Keratinocyte (primary cell): ENCODE measurements around the gene RPL27A. TPM values are rescaled to one million over a fixed set of nuclear protein-coding genes. Genes with fewer than 3 reads are reported as not detected.
A peak's percentile ranks its signal among the peaks of the same experiment; 100 is the strongest.

Experiments used
- DNase-seq: peaks from one replicate; pipeline ENCODE4 v3.0.0-alpha.2; 2011; ENCODE audit warnings: low read depth, missing footprints, low spot score
- FAIRE-seq: peaks from 2 replicates; lab custom pipeline; 2011; peaks lifted over from hg19 to GRCh38; lab: Jason Lieb, UNC
- H2AFZ ChIP-seq: 2 replicates; pipeline ENCODE4 v1.6.0; 2012; ENCODE audit warnings: low read length, control low read depth, inconsistent platforms; ENCODE audit not compliant: control insufficient read depth
- H3K27ac ChIP-seq: 2 replicates; pipeline ENCODE4 v1.5.1; 2011; ENCODE audit warnings: low read length; ENCODE audit not compliant: control insufficient read depth, insufficient read depth
- H3K27me3 ChIP-seq: 3 replicates; pipeline ENCODE4 v1.6.0; 2011; ENCODE audit warnings: low read length; ENCODE audit not compliant: control insufficient read depth, insufficient read depth; ENCODE audit errors: extremely low read depth
- H3K36me3 ChIP-seq, 2 experiments: 2 replicates in 1 of 2; 3 replicates in 1 of 2; pipeline ENCODE4 v1.5.1; 2011; ENCODE audit warnings: low read length in 2 of 2, mild to moderate bottlenecking in 1 of 2; ENCODE audit not compliant: control insufficient read depth in 2 of 2, insufficient read depth in 2 of 2; ENCODE audit errors: extremely low read depth in 1 of 2
- H3K4me1 ChIP-seq: 3 replicates; pipeline ENCODE4 v1.5.1; 2011; ENCODE audit warnings: low read length; ENCODE audit not compliant: control insufficient read depth, insufficient read depth; ENCODE audit errors: extremely low read depth
- H3K4me2 ChIP-seq: 3 replicates; pipeline ENCODE4 v1.6.0; 2011; ENCODE audit warnings: low read depth, low read length; ENCODE audit not compliant: control insufficient read depth, insufficient read depth; ENCODE audit errors: extremely low read depth
- H3K4me3 ChIP-seq, 3 experiments: fragments of 200-600 bp in 1 of 3; sonication (generic) in 1 of 3; 2 replicates in 2 of 3; 3 replicates in 1 of 3; pipeline ENCODE4 v1.5.1; 2011 to 2016; ENCODE audit warnings: low read length in 3 of 3, mild to moderate bottlenecking in 3 of 3, control low read depth in 2 of 3, inconsistent platforms in 1 of 3, low read depth in 1 of 3, mixed read lengths in 1 of 3, mixed run types in 1 of 3, moderate library complexity in 1 of 3; ENCODE audit not compliant: control insufficient read depth in 2 of 3, insufficient read depth in 2 of 3; ENCODE audit errors: extremely low read depth in 1 of 3
- H3K79me2 ChIP-seq: 2 replicates; pipeline ENCODE4 v1.6.0; 2012; ENCODE audit warnings: low read length; ENCODE audit not compliant: control insufficient read depth, insufficient read depth
- H3K9ac ChIP-seq: 3 replicates; pipeline ENCODE4 v1.6.0; 2011; ENCODE audit warnings: low read length; ENCODE audit not compliant: control insufficient read depth, insufficient read depth; ENCODE audit errors: extremely low read depth
- H3K9me1 ChIP-seq: 3 replicates; pipeline ENCODE4 v1.6.0; 2011; ENCODE audit warnings: low read length; ENCODE audit not compliant: control insufficient read depth, insufficient read depth; ENCODE audit errors: extremely low read depth
- H3K9me3 ChIP-seq: 2 replicates; pipeline ENCODE4 v1.5.1; 2012; ENCODE audit warnings: low read depth, low read length; ENCODE audit not compliant: control insufficient read depth
- H4K20me1 ChIP-seq: 3 replicates; pipeline ENCODE4 v1.6.0; 2011; ENCODE audit warnings: low read length; ENCODE audit not compliant: control insufficient read depth, insufficient read depth; ENCODE audit errors: extremely low read depth
- CTCF ChIP-seq, 3 experiments: IDR thresholded peaks in 1 of 3; conservative IDR thresholded peaks in 1 of 3; optimal IDR thresholded peaks in 1 of 3; 2 replicates in 2 of 3; 3 replicates in 1 of 3; pipeline versions ENCODE3 to v1.5.1; 2011; ENCODE audit warnings: low read length in 3 of 3, mild to moderate bottlenecking in 3 of 3, moderate library complexity in 2 of 3, control low read depth in 1 of 3, inconsistent platforms in 1 of 3; ENCODE audit not compliant: insufficient read depth in 2 of 3; ENCODE audit errors: extremely low read depth in 1 of 3
- EZH2 ChIP-seq: IDR thresholded peaks from one replicate; pipeline ENCODE4 v1.6.1; 2012; ENCODE audit warnings: inconsistent platforms, mild to moderate bottlenecking, low read length, moderate library complexity
- dilution Hi-C: fragments of 300-500 bp; cut with MboI; formaldehyde crosslinking; loops from one replicate; pipeline ENCODE4 v1.7.0; 2020; ENCODE audit warnings: low sequenced_read_pairs; ENCODE audit not compliant: extremely low pct_ligation_motif_present
- polyA plus RNA-seq, 5 experiments: library from polyadenylated mRNA; depleted of rRNA in 3 of 5; stranded (reverse) in 3 of 5; stranded (forward) in 1 of 5; unstranded in 1 of 5; fragments of >200 nt; gene quantifications; 1 replicate in 1 of 5; 2 replicates in 3 of 5; 3 replicates in 1 of 5; pipeline versions ENCODE4 v1.2.1 to v1.2.3, GENCODE V29; 2011 to 2012; ENCODE audit warnings: missing spikeins in 2 of 5, low read depth in 1 of 5, low replicate concordance in 1 of 5

RPL27A gene
- polyA plus RNA-seq, 1 donor (not counting 4 experiments of a cell fraction or from before 2014, with no cell fraction given) = 1,483 TPM

- Histone ChIP-seq H3K9me3 (no peaks in the 10 kb centered on the region), H3K27me3 (no peaks in the 10 kb centered on the region), H3K79me2 (peaks cover 24% of the 10 kb centered on the region), H3K4me2 (no peak overlapping the region), H3K9me1 (peaks cover 6% of the 10 kb centered on the region), H3K4me3 (no peak overlapping the region), H2AFZ (no peak overlapping the region), H3K36me3 (peaks cover 7 to 8% of the 10 kb centered on the region in 2 experiments), H4K20me1 (no peaks in the 10 kb centered on the region), H3K9ac (no peak overlapping the region), H3K27ac (no peak overlapping the region), H3K4me1 (peaks cover 17% of the 10 kb centered on the region)
- no peak for DNase-seq
- dilution Hi-C loops = no loop called here
- no peak for TF ChIP-seq CTCF (optimal IDR thresholded peaks at IDR 0.05 in 1 of 3, IDR thresholded peaks at IDR 0.05 in 1 of 3, conservative IDR thresholded peaks at IDR 0.05 in 1 of 3; ENCODE audit: extremely low read depth in 1 of 3, insufficient read depth in 2 of 3, low read length in 3 of 3)
- TF ChIP-seq EZH2 = no peak
- FAIRE-seq = no peak
Measured at GRCh38 chr11:8731647-8732323, 49.2 kb downstream of the RPL27A start.

- Histone ChIP-seq H3K27me3 (no peaks in the 10 kb centered on the region), H4K20me1 (no peaks in the 10 kb centered on the region), H3K27ac (no peak overlapping the region), H2AFZ (no peak overlapping the region), H3K36me3 (peaks cover 6% of the 10 kb centered on the region in 2 experiments), H3K9me3 (no peaks in the 10 kb centered on the region), H3K4me2 (no peak overlapping the region), H3K79me2 (peaks cover 24% of the 10 kb centered on the region), H3K9me1 (peaks cover 6% of the 10 kb centered on the region), H3K4me1 (peaks cover 17% of the 10 kb centered on the region), H3K4me3 (no peak overlapping the region), H3K9ac (no peak overlapping the region)
- no peak for DNase-seq
- dilution Hi-C loops = no loop called here
- FAIRE-seq = peak; percentile 36
- TF ChIP-seq EZH2 (no peak), CTCF (optimal IDR thresholded peaks at IDR 0.05 in 1 of 3, IDR thresholded peaks at IDR 0.05 in 1 of 3, conservative IDR thresholded peaks at IDR 0.05 in 1 of 3; ENCODE audit: extremely low read depth in 1 of 3, insufficient read depth in 2 of 3, low read length in 3 of 3) (no peak)
Measured at GRCh38 chr11:8732324-8732670, 49.7 kb downstream of the RPL27A start.
